ENCODE measurements around the gene IQUB.

GRCh38 chr7:123425246-123425645, 109.1 kb downstream of the IQUB start:
- TF ChIP-seq CTCF (IDR thresholded peaks at IDR 0.05; ENCODE audit: borderline replicate concordance, extremely low read depth, low read length, poor library complexity, severe bottlenecking) (no peak), EZH2 (IDR thresholded peaks at IDR 0.05; ENCODE audit: borderline replicate concordance, low read depth, low read length, severe bottlenecking) (no peak)
